ENCODE measurements around the gene ITPKC. TPM values are rescaled to one million over a fixed set of nuclear protein-coding genes. Genes with fewer than 3 reads are reported as not detected.

Gene ITPKC
- total and polyA plus RNA-seq, 7 donors = 6.9 to 19.2 (median 14.5) TPM

DNA sequence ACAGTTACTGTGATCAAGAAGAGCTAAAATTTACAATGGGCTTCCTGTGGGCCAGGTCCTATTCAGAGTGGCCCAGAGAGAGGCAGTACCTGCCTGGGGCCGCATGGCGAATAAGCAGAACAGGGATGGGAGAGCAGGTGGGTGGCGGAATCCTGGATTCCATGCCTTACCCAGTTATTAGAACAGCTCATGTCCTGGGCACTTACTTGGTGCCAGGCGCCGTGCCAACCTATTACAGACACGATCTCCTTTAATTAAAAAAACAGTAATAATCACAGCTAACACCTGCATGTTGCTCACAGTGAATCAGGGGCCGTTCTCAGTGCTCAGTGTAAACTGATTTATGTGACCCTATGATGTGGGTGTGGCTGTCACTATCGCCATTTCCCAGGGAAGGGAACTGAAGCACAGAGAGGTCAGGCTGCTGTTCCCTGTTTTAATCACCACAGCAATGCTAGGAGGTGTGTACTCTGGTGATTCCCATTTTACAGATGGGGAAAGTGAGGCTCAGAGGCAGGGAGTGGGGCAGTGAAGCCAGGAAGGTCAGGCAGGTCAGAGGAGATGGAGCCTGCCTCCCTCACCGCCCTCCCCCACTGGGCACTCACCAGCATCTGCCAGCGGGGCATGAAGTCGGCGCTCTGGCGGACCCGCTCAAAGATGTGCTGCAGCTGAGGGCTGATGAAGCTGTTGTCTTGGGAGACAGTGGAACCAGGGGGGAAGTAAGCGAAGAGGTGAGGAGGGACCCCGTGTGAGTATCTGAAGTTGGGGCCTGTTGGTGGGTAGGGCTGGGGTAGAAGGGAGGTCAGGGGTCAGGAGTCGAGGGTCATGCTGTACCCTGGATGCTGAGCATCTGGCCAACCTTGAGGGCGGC lies 12.2 kb upstream of the ITPKC start:
- Histone ChIP-seq H3K27ac (no peak overlapping the region), H3K4me3 (no peak overlapping the region), H3K27me3 (ENCODE audit: insufficient read depth in 3 of 3, low read length in 2 of 3) (no peaks in the 10 kb centered on the region), H3K9me3 (no peaks in the 10 kb centered on the region), H3K36me3 (ENCODE audit: insufficient read depth in 1 of 2, low read depth in 1 of 2) (peaks cover 2 to 88% of the 10 kb centered on the region in 2 donors), H3K4me1 (no peaks in the 10 kb centered on the region)
- DNase-seq (no peak), ATAC-seq (peak in 2 of 4 donors; percentile 10)
- TF ChIP-seq, protein P1, sequence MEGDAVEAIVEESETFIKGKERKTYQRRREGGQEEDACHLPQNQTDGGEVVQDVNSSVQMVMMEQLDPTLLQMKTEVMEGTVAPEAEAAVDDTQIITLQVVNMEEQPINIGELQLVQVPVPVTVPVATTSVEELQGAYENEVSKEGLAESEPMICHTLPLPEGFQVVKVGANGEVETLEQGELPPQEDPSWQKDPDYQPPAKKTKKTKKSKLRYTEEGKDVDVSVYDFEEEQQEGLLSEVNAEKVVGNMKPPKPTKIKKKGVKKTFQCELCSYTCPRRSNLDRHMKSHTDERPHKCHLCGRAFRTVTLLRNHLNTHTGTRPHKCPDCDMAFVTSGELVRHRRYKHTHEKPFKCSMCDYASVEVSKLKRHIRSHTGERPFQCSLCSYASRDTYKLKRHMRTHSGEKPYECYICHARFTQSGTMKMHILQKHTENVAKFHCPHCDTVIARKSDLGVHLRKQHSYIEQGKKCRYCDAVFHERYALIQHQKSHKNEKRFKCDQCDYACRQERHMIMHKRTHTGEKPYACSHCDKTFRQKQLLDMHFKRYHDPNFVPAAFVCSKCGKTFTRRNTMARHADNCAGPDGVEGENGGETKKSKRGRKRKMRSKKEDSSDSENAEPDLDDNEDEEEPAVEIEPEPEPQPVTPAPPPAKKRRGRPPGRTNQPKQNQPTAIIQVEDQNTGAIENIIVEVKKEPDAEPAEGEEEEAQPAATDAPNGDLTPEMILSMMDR (IDR thresholded peaks at IDR 0.05) = no peak
- intact Hi-C loops (cut with DNase I) = no loop called here
- 85 to 91% (median 88%) methylated on average over 18 of the region's 18 CpGs for WGBS, 3 donors

DNA sequence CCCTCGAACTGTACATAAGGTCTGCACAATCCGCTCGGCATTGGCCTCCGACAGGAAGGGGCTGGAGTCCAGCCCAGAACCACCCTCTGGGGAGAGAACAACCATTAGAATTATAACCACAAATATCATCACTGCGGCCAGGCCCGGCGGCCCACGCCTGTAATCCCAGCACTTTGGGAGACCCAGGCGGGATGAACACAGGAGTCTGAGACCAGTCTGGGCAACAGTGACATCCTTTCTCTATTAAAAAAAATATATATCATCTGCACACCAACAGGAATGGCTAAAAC lies 11.6 kb upstream of the ITPKC start:
- Histone ChIP-seq H3K36me3 (ENCODE audit: insufficient read depth in 1 of 2, low read depth in 1 of 2) (peaks cover 2 to 89% of the 10 kb centered on the region in 2 donors), H3K27me3 (ENCODE audit: insufficient read depth in 3 of 3, low read length in 2 of 3) (no peaks in the 10 kb centered on the region), H3K9me3 (no peaks in the 10 kb centered on the region), H3K4me1 (no peaks in the 10 kb centered on the region), H3K27ac (peak overlapping the region; percentile 18), H3K4me3 (no peak overlapping the region)
- intact Hi-C loops (cut with DNase I) = no loop called here
- DNase-seq (peak; percentile 65 to 81), ATAC-seq (peak in 2 of 4 donors; percentile 22 to 55)
- 77 to 79% (median 77%) methylated on average over 9 of the region's 9 CpGs for WGBS, 3 donors
- TF ChIP-seq, protein P1 (IDR thresholded peaks at IDR 0.05) = no peak

DNA sequence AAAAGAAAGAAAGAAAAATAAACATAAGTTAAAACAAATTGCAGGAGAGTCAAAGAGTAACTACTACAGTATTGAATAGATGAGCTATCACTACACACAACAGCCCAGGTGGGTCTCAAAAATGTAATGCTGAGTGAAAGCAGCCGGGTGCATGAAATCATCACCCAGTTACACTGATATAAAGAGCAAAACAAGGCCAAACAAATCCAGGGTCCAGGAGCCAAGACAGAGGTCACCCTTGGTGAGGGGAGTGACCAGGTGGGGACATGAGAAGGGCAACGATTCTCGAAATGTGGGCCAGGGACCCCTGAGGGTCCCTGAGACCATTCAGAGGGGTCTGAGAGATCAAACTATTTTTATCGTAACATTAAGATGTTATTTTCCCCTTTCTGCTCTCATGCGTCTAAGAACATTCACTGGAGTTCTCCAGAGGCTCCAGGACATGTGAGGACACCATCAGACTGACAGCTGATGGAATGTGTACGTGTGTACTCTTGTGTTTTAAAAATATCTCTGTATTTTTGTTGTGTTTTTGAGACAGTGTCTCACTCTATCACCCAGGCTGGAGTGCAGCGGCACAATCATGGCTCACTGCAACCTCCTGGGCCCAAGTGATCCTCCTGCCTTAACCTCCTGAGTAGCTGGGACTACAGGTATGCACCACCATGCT lies 10.8 kb upstream of the ITPKC start:
- TF ChIP-seq, protein P1 (IDR thresholded peaks at IDR 0.05) = no peak
- intact Hi-C loops (cut with DNase I) = no loop called here
- Histone ChIP-seq H3K27me3 (ENCODE audit: insufficient read depth in 3 of 3, low read length in 2 of 3) (no peaks in the 10 kb centered on the region), H3K4me3 (no peak overlapping the region), H3K4me1 (no peaks in the 10 kb centered on the region), H3K36me3 (ENCODE audit: insufficient read depth in 1 of 2, low read depth in 1 of 2) (peaks cover 2 to 88% of the 10 kb centered on the region in 2 donors), H3K27ac (peak overlapping the region; percentile 18), H3K9me3 (no peaks in the 10 kb centered on the region)
- DNase-seq (no peak), ATAC-seq (peak in 2 of 4 donors; percentile 31 to 50)
- 52 to 58% (median 57%) methylated on average over 7 of the region's 7 CpGs for WGBS, 3 donors

DNA sequence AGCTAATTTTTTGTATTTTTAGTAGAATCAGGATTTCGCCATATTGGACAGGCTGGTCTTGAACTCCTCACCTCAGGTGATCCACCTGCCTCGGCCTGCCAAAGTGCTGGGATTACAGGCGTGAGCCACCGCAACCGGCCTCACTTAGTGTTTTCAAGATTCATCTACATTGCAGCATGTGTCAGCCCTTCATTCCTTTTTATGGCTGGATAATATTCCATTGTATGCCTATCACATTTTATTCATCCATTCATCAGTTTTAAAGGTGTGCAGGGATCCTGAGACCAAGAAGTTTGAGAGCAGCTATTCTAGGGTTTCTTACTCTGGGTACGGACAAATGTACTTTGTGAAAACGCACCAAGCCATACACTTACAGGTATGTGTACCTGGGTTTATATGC lies 9.3 kb upstream of the ITPKC start:
- Histone ChIP-seq H3K36me3 (ENCODE audit: insufficient read depth in 1 of 2, low read depth in 1 of 2) (peaks cover 2 to 88% of the 10 kb centered on the region in 2 donors), H3K4me1 (no peaks in the 10 kb centered on the region), H3K4me3 (no peak overlapping the region), H3K9me3 (no peaks in the 10 kb centered on the region), H3K27ac (no peak overlapping the region), H3K27me3 (ENCODE audit: insufficient read depth in 3 of 3, low read length in 2 of 3) (no peaks in the 10 kb centered on the region)
- TF ChIP-seq, protein P1 (IDR thresholded peaks at IDR 0.05) = no peak
- WGBS, 3 donors = 96 to 97% (median 97%) methylated on average over 7 of the region's 7 CpGs
- DNase-seq (no peak), ATAC-seq (no peak)
- intact Hi-C loops (cut with DNase I) = no loop called here
